Upper lobe of left lung (tissue), 4 donors: ENCODE results near the gene ZNF319.

ENCODE experiments used
- POLR2A ChIP-seq, 4 donors: fragments of 450-650 bp; IDR thresholded peaks; one replicate each; pipeline ENCODE4 v1.5.1; 2016 to 2017; ENCODE audit warnings: antibody characterized with exemption in 4 of 4, mild to moderate bottlenecking in 2 of 4
- TF ChIP-seq, protein P1 (sequence below), 6 experiments: fragments of 450-650 bp in 4 of 6; fragments of 200-600 bp in 2 of 6; sonication (generic) in 2 of 6; IDR thresholded peaks; one replicate each; pipeline ENCODE4 v1.5.1; 2016 to 2019; ENCODE audit warnings: antibody characterized with exemption in 6 of 6

DNA sequence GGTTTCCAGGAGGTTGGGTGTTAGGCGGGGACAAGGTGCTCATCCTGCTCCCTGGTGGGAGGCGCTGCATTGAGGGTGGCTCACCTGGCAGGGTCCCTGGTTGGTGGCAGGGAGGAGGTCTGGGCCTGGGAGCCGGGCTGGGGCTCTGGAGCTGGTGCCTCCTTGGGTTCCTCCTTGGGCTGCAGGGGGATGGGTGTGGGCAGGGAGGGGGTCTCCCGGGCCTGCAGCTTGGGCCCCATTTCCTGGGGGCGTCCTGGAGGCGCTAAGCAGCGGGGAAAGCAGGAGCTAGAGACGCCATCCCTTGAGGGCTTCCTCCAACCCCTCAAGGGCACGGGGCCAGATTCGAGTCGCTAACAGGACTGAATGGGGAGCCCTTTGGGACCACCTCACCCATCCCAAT is 40.7 kb downstream of the ZNF319 start:
- TF ChIP-seq, protein P1, sequence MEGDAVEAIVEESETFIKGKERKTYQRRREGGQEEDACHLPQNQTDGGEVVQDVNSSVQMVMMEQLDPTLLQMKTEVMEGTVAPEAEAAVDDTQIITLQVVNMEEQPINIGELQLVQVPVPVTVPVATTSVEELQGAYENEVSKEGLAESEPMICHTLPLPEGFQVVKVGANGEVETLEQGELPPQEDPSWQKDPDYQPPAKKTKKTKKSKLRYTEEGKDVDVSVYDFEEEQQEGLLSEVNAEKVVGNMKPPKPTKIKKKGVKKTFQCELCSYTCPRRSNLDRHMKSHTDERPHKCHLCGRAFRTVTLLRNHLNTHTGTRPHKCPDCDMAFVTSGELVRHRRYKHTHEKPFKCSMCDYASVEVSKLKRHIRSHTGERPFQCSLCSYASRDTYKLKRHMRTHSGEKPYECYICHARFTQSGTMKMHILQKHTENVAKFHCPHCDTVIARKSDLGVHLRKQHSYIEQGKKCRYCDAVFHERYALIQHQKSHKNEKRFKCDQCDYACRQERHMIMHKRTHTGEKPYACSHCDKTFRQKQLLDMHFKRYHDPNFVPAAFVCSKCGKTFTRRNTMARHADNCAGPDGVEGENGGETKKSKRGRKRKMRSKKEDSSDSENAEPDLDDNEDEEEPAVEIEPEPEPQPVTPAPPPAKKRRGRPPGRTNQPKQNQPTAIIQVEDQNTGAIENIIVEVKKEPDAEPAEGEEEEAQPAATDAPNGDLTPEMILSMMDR (IDR thresholded peaks at IDR 0.05): no peak
- TF ChIP-seq POLR2A (IDR thresholded peaks at IDR 0.05): no peak
